ENCODE measurements around the gene PRR4. TPM values are rescaled to one million over a fixed set of nuclear protein-coding genes. Genes with fewer than 3 reads are reported as not detected.
A peak's percentile ranks its signal among the peaks of the same experiment; 100 is the strongest.

PRR4 gene, protein sequence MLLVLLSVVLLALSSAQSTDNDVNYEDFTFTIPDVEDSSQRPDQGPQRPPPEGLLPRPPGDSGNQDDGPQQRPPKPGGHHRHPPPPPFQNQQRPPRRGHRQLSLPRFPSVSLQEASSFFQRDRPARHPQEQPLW
- total RNA-seq (4.8 TPM), polyA plus RNA-seq (ENCODE audit: insufficient read depth in 1 of 8, insufficient read length in 8 of 8, low replicate concordance in 1 of 8) (1 to 10 TPM; 2.3 to 6.3 (median 3.3) TPM)
- long read RNA-seq, donor 1 = 0 reads
- long read RNA-seq, donor 2 = 0 reads
- long read RNA-seq, donor 3 = 0 reads
- long read RNA-seq, donor 4 = 0 reads
- long read RNA-seq, donor 5 = 0 reads
- long read RNA-seq, donor 6, partial matches to known transcripts = 0 of 1 reads
- long read RNA-seq, donor 6, other reads (novel, unspliced or antisense) = 0 of 1 reads
- long read RNA-seq, donor 7 = 0 reads
- long read RNA-seq, donor 8 = 0 reads
- long read RNA-seq, donor 9 = 0 reads
- long read RNA-seq, donor 10 = 0 reads
- long read RNA-seq, donor 11 = 0 reads

DNA sequence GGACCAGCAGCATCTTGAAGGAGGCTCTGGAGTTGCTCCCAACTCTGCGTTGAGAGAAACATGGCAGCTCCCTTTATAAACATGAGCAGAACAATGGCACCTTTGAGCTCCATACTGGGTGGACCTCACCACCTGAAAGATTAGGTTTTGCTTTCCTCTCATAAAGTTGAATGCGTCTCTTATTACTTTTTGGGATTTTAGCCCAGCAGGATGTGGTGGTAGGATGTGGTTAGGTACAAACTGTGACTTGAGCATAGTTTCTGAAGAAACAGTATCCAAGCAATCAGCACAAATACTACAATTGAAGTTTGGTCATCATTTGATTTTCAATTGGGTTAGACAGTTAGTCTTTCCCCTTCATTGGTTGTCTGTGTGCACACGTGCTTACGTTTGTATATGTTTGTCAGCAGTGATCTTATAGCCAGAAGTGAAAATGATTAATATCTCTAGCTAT is at the start of gene PRR4:
PRR4 (minus strand) TSS at position 51 of the 454 bp plus-strand sequence; CDS start at position 13, 38 bp downstream.
- Histone ChIP-seq H3K27ac (ENCODE audit: low read length) (no peak within 1 kb of the TSS), H3K27me3 (ENCODE audit: control insufficient read depth, insufficient read depth, low read length) (no peaks in the 10 kb centered on the region), H3K4me3 (ENCODE audit: low read length) (no peak within 1 kb of the TSS), H3K4me1 (ENCODE audit: control insufficient read depth, insufficient read depth, low read length) (no peaks in the 10 kb centered on the region), H3K9me3 (replicated peaks; ENCODE audit: control insufficient read depth, low read depth, low read length) (no peaks in the 10 kb centered on the region), H3K36me3 (ENCODE audit: control insufficient read depth, insufficient read depth, low read length) (peaks cover 5% of the 10 kb centered on the region)
- DNase-seq = no peak
- WGBS (ENCODE audit: insufficient coverage) = 100% methylated on average over 1 of the region's 4 CpGs

DNA sequence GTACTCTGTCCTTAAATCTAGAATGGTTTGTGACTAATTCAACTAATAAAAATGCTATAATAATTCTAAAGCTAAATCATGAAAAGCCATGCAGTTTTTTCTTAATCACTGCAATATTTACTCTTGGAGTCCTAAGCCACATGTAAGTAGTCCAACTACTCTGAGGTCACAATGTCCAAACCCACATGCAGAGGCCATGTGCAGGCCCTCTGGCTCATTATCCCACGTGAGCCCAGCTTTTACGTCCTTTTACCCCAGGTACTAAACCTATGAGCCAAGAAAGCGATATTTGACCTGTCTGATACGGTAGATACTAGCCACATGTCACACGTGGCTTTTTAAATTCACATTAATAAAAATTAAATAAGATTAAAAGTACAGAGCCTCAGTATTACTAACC is 47.6 kb upstream of the PRR4 start:
- no peak overlapping the region for H3K27ac ChIP-seq (ENCODE audit: low read length)
- H3K9me3 ChIP-seq (replicated peaks; ENCODE audit: control insufficient read depth, low read depth, low read length) = peaks cover 2% of the 10 kb centered on the region
- H3K36me3 ChIP-seq (ENCODE audit: control insufficient read depth, insufficient read depth, low read length) = no peaks in the 10 kb centered on the region
- no CpG with 5 or more reads among the region's 5 CpGs for WGBS (ENCODE audit: insufficient coverage)
- no peak for DNase-seq
- H3K4me1 ChIP-seq (ENCODE audit: control insufficient read depth, insufficient read depth, low read length) = no peaks in the 10 kb centered on the region
- no peaks in the 10 kb centered on the region for H3K27me3 ChIP-seq (ENCODE audit: control insufficient read depth, insufficient read depth, low read length)
- H3K4me3 ChIP-seq (ENCODE audit: low read length) = no peak overlapping the region

DNA sequence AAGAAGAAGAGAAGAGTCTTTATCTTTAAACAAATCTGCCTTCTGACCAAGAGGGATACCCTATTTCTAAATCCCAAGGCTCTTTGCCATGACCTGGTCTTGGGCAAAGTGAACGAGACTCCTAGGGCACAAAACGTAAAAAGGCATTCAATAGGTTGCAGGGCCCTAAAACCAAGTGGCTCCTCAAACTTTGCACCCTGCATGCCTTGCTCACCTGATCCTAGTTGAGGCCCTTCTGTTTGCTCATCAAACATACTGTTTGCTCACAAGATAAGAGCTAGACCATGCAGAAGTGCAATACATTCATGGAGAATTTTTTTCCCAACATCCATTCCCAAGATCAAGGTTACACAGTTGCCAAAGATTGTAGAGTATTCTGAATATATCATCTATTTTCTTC is 42.7 kb upstream of the PRR4 start:
- Histone ChIP-seq H3K27ac (ENCODE audit: low read length) (no peak overlapping the region), H3K9me3 (replicated peaks; ENCODE audit: control insufficient read depth, low read depth, low read length) (no peaks in the 10 kb centered on the region), H3K4me3 (ENCODE audit: low read length) (no peak overlapping the region), H3K4me1 (ENCODE audit: control insufficient read depth, insufficient read depth, low read length) (no peaks in the 10 kb centered on the region), H3K27me3 (ENCODE audit: control insufficient read depth, insufficient read depth, low read length) (no peaks in the 10 kb centered on the region), H3K36me3 (ENCODE audit: control insufficient read depth, insufficient read depth, low read length) (no peaks in the 10 kb centered on the region)
- no peak for DNase-seq
- WGBS (ENCODE audit: insufficient coverage) = 96% methylated on average over 2 of the region's 2 CpGs

DNA sequence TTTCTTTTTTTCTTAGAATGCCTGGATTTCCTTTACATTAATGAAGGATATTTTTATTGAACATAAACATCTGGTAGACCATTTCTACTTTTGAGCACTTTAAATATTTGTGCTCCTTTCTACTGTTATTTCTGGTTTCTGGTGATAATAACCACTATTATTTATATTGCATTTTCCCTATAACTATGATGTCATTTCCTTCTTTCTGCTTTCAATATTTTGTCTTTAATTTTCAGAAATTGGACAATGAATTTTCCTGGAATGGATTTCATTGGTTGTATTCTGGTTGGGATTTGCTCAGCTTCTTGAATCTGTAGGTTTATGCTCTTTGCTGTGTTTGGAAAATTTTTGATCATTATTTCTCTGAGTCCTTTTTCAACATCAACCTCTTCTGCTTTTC is 40.0 kb upstream of the PRR4 start:
- H3K9me3 ChIP-seq (replicated peaks; ENCODE audit: control insufficient read depth, low read depth, low read length) = no peaks in the 10 kb centered on the region
- no peak for DNase-seq
- H3K36me3 ChIP-seq (ENCODE audit: control insufficient read depth, insufficient read depth, low read length) = no peaks in the 10 kb centered on the region
- no peaks in the 10 kb centered on the region for H3K4me1 ChIP-seq (ENCODE audit: control insufficient read depth, insufficient read depth, low read length)
- no peaks in the 10 kb centered on the region for H3K27me3 ChIP-seq (ENCODE audit: control insufficient read depth, insufficient read depth, low read length)
- no peak overlapping the region for H3K27ac ChIP-seq (ENCODE audit: low read length)
- no peak overlapping the region for H3K4me3 ChIP-seq (ENCODE audit: low read length)

DNA sequence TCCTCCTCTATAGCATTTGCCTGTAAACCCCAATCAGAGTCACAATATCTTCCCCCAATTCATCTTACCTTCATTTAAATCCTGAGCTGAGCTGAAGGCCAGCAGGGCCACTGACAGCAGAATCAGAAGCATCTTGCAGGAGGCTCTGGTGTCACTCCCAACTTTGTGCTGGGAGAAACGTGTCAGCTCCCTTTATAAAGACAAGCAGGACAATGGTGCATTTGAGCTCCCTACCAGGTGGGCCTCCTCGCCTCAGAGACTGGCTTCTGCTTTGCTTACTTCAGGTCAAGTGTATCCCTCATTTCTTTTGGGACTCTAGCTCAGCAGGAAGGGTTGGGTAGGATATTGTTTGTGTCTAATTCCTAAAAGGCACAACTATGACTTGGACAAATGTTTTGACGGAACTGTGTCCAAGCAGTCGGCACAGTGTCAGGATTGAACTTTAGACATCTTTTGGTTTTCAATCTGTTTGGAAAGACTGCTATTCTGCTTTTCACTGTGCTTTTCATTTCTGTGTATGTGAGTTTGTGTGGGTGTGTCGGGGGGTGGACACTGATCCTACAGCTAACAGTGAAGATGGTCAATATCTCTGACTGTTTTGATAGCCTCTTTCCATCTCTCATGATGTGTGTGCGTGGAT is 34.9 kb upstream of the PRR4 start, which contains the start of gene PRH1:
PRH1 (minus strand) TSS at position 170 of the 640 bp plus-strand sequence; CDS start at position 132, 38 bp downstream.
- H3K4me1 ChIP-seq (ENCODE audit: control insufficient read depth, insufficient read depth, low read length) = no peaks in the 10 kb centered on the region
- no peak for DNase-seq
- 94% methylated on average over 2 of the region's 6 CpGs for WGBS (ENCODE audit: insufficient coverage)
- H3K36me3 ChIP-seq (ENCODE audit: control insufficient read depth, insufficient read depth, low read length) = no peaks in the 10 kb centered on the region
- no peak within 1 kb of the TSS for H3K4me3 ChIP-seq (ENCODE audit: low read length)
- H3K27me3 ChIP-seq (ENCODE audit: control insufficient read depth, insufficient read depth, low read length) = no peaks in the 10 kb centered on the region
- no peak within 1 kb of the TSS for H3K27ac ChIP-seq (ENCODE audit: low read length)
- H3K9me3 ChIP-seq (replicated peaks; ENCODE audit: control insufficient read depth, low read depth, low read length) = no peaks in the 10 kb centered on the region

DNA sequence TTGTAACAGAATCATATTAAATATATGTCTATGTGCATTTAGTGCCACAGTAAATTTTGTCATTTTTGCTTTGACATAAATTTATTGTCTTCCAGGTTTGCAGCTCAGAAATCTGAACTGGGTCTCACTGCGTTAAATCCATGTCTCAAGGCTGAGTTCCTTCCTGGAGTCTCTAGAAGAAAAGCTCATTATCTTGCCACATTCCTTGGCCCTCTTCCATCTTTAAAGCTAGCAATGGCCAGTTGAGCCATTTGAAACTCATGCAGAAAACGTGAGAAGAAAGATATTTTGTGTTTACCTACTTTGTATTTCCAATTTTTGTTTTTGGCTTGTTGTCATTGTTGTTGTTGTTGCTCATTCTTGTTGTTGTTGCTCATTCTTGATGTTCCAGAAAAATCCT is 24.1 kb upstream of the PRR4 start:
- H3K4me1 ChIP-seq (ENCODE audit: control insufficient read depth, insufficient read depth, low read length) = no peaks in the 10 kb centered on the region
- peaks cover 11% of the 10 kb centered on the region for H3K36me3 ChIP-seq (ENCODE audit: control insufficient read depth, insufficient read depth, low read length)
- no peak overlapping the region for H3K27ac ChIP-seq (ENCODE audit: low read length)
- no peak overlapping the region for H3K4me3 ChIP-seq (ENCODE audit: low read length)
- DNase-seq = peak; percentile 11
- H3K9me3 ChIP-seq (replicated peaks; ENCODE audit: control insufficient read depth, low read depth, low read length) = peaks cover 2% of the 10 kb centered on the region
- H3K27me3 ChIP-seq (ENCODE audit: control insufficient read depth, insufficient read depth, low read length) = no peaks in the 10 kb centered on the region
- 44% methylated on average over 1 of the region's 2 CpGs for WGBS (ENCODE audit: insufficient coverage)

DNA sequence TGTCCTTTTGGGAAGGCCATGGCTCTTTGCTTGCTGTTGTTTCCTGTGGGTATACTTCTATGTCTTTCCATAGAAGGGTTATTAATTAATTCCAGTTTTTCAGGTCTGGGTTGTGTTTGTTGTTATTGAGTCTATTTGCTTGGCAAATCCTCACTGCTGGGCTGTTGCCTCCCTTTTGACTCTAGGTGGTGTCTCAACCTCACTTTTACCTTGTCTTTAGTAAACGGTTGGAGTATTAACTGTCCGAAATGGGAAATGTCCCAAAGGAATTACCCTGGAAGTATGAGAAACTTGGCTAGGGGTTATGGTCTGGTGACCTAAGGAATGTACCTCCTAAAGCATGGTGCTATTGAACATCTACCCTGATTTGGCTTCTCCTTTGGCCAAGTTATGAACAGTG is 18.1 kb upstream of the PRR4 start:
- H3K4me3 ChIP-seq (ENCODE audit: low read length) = no peak overlapping the region
- H3K4me1 ChIP-seq (ENCODE audit: control insufficient read depth, insufficient read depth, low read length) = no peaks in the 10 kb centered on the region
- no peaks in the 10 kb centered on the region for H3K9me3 ChIP-seq (replicated peaks; ENCODE audit: control insufficient read depth, low read depth, low read length)
- H3K27ac ChIP-seq (ENCODE audit: low read length) = no peak overlapping the region
- no peaks in the 10 kb centered on the region for H3K27me3 ChIP-seq (ENCODE audit: control insufficient read depth, insufficient read depth, low read length)
- WGBS (ENCODE audit: insufficient coverage) = no CpG with 5 or more reads among the region's 2 CpGs
- no peak for DNase-seq
- H3K36me3 ChIP-seq (ENCODE audit: control insufficient read depth, insufficient read depth, low read length) = peaks cover 3% of the 10 kb centered on the region

DNA sequence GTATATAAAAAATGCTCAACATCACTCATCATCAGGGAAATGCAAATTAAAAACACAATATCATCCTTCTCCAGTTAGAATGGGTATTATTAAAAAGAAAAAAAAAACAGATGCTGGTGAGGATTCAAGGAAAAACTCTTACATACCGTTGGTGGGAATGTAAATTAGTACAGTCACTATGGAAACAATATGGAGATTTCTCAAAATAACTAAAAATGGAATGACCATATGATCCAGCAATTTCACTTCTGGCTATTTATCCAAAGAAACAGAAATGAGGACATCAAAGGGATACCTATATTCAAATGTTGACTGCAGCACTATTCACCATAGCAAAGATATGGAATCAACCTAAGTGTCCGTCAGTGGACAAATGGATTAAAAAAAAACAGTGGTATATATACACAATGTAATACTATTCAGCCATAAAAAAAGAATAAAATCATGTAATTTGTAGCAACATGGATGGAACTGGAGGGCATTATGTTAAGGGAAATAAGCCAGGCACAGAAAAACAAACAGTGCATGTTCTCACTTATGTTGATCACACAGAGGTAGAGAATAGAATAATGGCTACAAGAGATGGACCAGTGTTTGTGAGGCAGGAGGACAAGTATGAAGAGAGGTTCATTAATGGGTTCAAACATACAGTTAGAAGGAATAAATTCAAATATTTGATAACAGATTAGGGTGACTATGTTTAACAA is 14.4 kb upstream of the PRR4 start:
- WGBS (ENCODE audit: insufficient coverage) = no CpG with 5 or more reads among the region's 2 CpGs
- H3K9me3 ChIP-seq (replicated peaks; ENCODE audit: control insufficient read depth, low read depth, low read length) = peaks cover 7% of the 10 kb centered on the region
- H3K27me3 ChIP-seq (ENCODE audit: control insufficient read depth, insufficient read depth, low read length) = no peaks in the 10 kb centered on the region
- H3K4me3 ChIP-seq (ENCODE audit: low read length) = no peak overlapping the region
- no peak overlapping the region for H3K27ac ChIP-seq (ENCODE audit: low read length)
- no peaks in the 10 kb centered on the region for H3K4me1 ChIP-seq (ENCODE audit: control insufficient read depth, insufficient read depth, low read length)
- peaks cover 9% of the 10 kb centered on the region for H3K36me3 ChIP-seq (ENCODE audit: control insufficient read depth, insufficient read depth, low read length)
- no peak for DNase-seq

DNA sequence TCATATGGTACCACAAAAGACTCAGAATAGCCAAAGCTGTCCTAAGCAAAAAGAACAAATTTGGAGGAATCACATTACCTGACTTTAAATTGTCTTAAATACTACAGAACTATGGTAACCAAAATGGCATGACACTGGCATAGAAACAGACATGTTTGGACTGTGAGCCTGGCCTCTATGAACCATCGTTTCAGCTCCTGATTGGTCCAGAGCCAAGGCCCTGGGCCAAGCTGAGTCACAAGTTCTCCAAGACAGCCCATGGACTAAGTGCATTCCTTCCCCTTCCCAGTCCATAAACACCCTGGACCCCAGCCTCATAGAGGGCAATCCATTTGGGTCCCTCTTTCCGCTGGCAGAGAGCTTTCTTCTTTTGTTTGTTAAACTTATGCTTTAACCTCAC is 12.1 kb upstream of the PRR4 start:
- H3K27ac ChIP-seq (ENCODE audit: low read length) = no peak overlapping the region
- peaks cover 22% of the 10 kb centered on the region for H3K9me3 ChIP-seq (replicated peaks; ENCODE audit: control insufficient read depth, low read depth, low read length)
- 45% methylated on average over 1 of the region's 2 CpGs for WGBS (ENCODE audit: insufficient coverage)
- H3K36me3 ChIP-seq (ENCODE audit: control insufficient read depth, insufficient read depth, low read length) = peaks cover 12% of the 10 kb centered on the region
- H3K4me1 ChIP-seq (ENCODE audit: control insufficient read depth, insufficient read depth, low read length) = no peaks in the 10 kb centered on the region
- DNase-seq = no peak
- H3K27me3 ChIP-seq (ENCODE audit: control insufficient read depth, insufficient read depth, low read length) = no peaks in the 10 kb centered on the region
- H3K4me3 ChIP-seq (ENCODE audit: low read length) = no peak overlapping the region

DNA sequence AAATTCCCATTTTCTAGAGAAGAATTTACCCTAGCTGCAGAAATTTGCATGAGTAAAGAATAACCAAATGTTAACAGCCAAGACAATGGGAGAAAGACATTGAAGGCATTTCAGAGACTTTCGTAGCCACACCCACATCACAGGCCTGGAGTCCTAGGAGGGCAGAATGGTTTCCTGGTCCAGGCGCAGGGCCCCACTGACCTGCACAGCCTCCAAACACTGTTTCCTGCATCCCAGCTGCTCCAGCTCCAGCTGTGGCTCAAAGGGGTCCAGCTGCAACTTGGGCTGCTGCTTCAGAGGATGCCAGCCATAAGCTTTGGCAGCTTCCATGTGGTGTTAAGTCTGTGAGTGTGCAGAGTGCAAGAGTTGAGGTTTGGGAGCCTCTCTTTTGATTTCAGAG is 6.5 kb upstream of the PRR4 start:
- Histone ChIP-seq H3K4me1 (ENCODE audit: control insufficient read depth, insufficient read depth, low read length) (no peaks in the 10 kb centered on the region), H3K27ac (ENCODE audit: low read length) (no peak overlapping the region), H3K4me3 (ENCODE audit: low read length) (no peak overlapping the region), H3K9me3 (replicated peaks; ENCODE audit: control insufficient read depth, low read depth, low read length) (peaks cover 30% of the 10 kb centered on the region), H3K27me3 (ENCODE audit: control insufficient read depth, insufficient read depth, low read length) (no peaks in the 10 kb centered on the region), H3K36me3 (ENCODE audit: control insufficient read depth, insufficient read depth, low read length) (peaks cover 18% of the 10 kb centered on the region)
- 100% methylated on average over 1 of the region's 2 CpGs for WGBS (ENCODE audit: insufficient coverage)
- DNase-seq = no peak

Data from muscle of leg (tissue), 16 donors.